Natural killer cell (primary cell): ENCODE results near the gene C16orf96. TPM values are rescaled to one million over a fixed set of nuclear protein-coding genes. Genes with fewer than 3 reads are reported as not detected.

Experiments
- ATAC-seq, 3 donors: fragments of 150-1000 bp in 2 of 3; fragments of 200-7000 bp in 1 of 3; cut with Tn5 transposase; 1 replicate in 1 of 3; 2 replicates in 2 of 3; pipeline ENCODE4 v1.10.0; 2021; ENCODE audit warnings: mild to moderate bottlenecking in 2 of 3, moderate library complexity in 2 of 3
- DNase-seq, 2 donors: peaks; one replicate each; pipeline versions ENCODE4 v3.0.0 to v3.0.0-alpha.2; 2013 to 2021; ENCODE audit warnings: mixed read lengths in 1 of 2
- H3K27ac ChIP-seq: one replicate; pipeline ENCODE4 v1.5.1; 2013; ENCODE audit warnings: mild to moderate bottlenecking, low read length
- H3K27me3 ChIP-seq: one replicate; pipeline ENCODE4 v1.6.1; 2013; ENCODE audit warnings: low read length; ENCODE audit not compliant: control insufficient read depth, insufficient read depth
- H3K36me3 ChIP-seq: one replicate; pipeline ENCODE4 v1.6.1; 2013; ENCODE audit warnings: low read length; ENCODE audit not compliant: control insufficient read depth, insufficient read depth
- H3K4me1 ChIP-seq: one replicate; pipeline ENCODE4 v1.6.1; 2013; ENCODE audit warnings: low read length; ENCODE audit not compliant: control insufficient read depth, insufficient read depth
- H3K4me3 ChIP-seq: one replicate; pipeline ENCODE4 v1.5.1; 2013; ENCODE audit warnings: low read length
- H3K9me3 ChIP-seq: one replicate; pipeline ENCODE4 v1.6.1; 2013; ENCODE audit warnings: low read length; ENCODE audit not compliant: control insufficient read depth, insufficient read depth
- H3K27ac Mint-ChIP-seq, 2 donors: one replicate each; pipeline ENCODE4 v1.8.0; 2022; ENCODE audit warnings: mild to moderate bottlenecking in 2 of 2, mixed read lengths in 2 of 2, moderate library complexity in 1 of 2
- H3K27me3 Mint-ChIP-seq, 2 donors: one replicate each; pipeline ENCODE4 v1.8.0; 2022; ENCODE audit warnings: low read depth in 2 of 2, mixed read lengths in 2 of 2
- H3K36me3 Mint-ChIP-seq: one replicate; pipeline ENCODE4 v1.8.0; 2022; ENCODE audit warnings: mixed read lengths
- H3K4me1 Mint-ChIP-seq, 2 donors: one replicate each; pipeline ENCODE4 v1.8.0; 2022; ENCODE audit warnings: mixed read lengths in 2 of 2
- H3K4me3 Mint-ChIP-seq: one replicate; pipeline ENCODE4 v1.8.0; 2022; ENCODE audit warnings: mild to moderate bottlenecking, moderate library complexity, mixed read lengths
- H3K9me3 Mint-ChIP-seq, 2 donors: one replicate each; pipeline ENCODE4 v1.8.0; 2022; ENCODE audit warnings: mixed read lengths in 2 of 2
- CTCF ChIP-seq: fragments of 200-600 bp; IDR thresholded peaks from one replicate; pipeline ENCODE4 v1.8.0; 2022; ENCODE audit warnings: antibody characterized with exemption
- WGBS: methylation state at CpG from one replicate; pipeline ENCODE4 v1.1.7; 2013; ENCODE audit warnings: missing lambda C conversion rate; ENCODE audit not compliant: insufficient coverage; 5-methylcytosine and 5-hydroxymethylcytosine counted together
- intact Hi-C: fragments of 100-400 bp; cut with micrococcal nuclease; formaldehyde crosslinking; loops from one replicate; pipeline ENCODE4 v1.14.2; 2022
- total RNA-seq, 4 donors: library from RNA; stranded (reverse); fragments of 120-200 nt in 1 of 4; gene quantifications; one replicate each; pipeline versions ENCODE4 v1.2.3 to v1.2.4, GENCODE V29; 2013 to 2022

The C16orf96 gene
- total RNA-seq, 3 donors from 2014 or later (not counting 1 experiment from before 2014, with no cell fraction given): 0.35 to 0.61 (median 0.43) TPM

- intact Hi-C loops: loop anchor here (1.0 to 2.0 kb wide), 2 partner anchors 42 to 189 kb away; no protein-coding TSS in a partner anchor
- Mint-ChIP-seq H3K4me3 (no peak overlapping the region), H3K27me3 (no peaks in the 10 kb centered on the region), H3K4me1 (peaks cover 0 to 4% of the 10 kb centered on the region in 2 donors), H3K9me3 (no peaks in the 10 kb centered on the region), H3K36me3 (no peaks in the 10 kb centered on the region), H3K27ac (no peak overlapping the region)
- no peak for TF ChIP-seq CTCF
- Histone ChIP-seq H3K4me3 (no peak overlapping the region), H3K9me3 (no peaks in the 10 kb centered on the region), H3K36me3 (no peaks in the 10 kb centered on the region), H3K27ac (no peak overlapping the region), H3K27me3 (no peaks in the 10 kb centered on the region), H3K4me1 (peaks cover 8% of the 10 kb centered on the region)
- DNase-seq (no peak), ATAC-seq (no peak)
- WGBS: 86% methylated on average over 13 of the region's 13 CpGs
These were observed 8.0 kb upstream of the C16orf96 start for GRCh38 chr16:4548124-4548523.

GRCh38 chr16:4550591-4550990 is 5.5 kb upstream of the C16orf96 start:
- Mint-ChIP-seq H3K27me3 (no peaks in the 10 kb centered on the region), H3K4me1 (peaks cover 0 to 4% of the 10 kb centered on the region in 2 donors), H3K27ac (no peak overlapping the region), H3K4me3 (no peak overlapping the region), H3K36me3 (no peaks in the 10 kb centered on the region), H3K9me3 (no peaks in the 10 kb centered on the region)
- DNase-seq (no peak), ATAC-seq (no peak)
- Histone ChIP-seq H3K36me3 (no peaks in the 10 kb centered on the region), H3K4me1 (peaks cover 8% of the 10 kb centered on the region), H3K27ac (no peak overlapping the region), H3K4me3 (no peak overlapping the region), H3K27me3 (no peaks in the 10 kb centered on the region), H3K9me3 (no peaks in the 10 kb centered on the region)
- intact Hi-C loops: no loop called here
- 63% methylated on average over 4 of the region's 4 CpGs for WGBS
- TF ChIP-seq CTCF: no peak

GRCh38 chr16:4552541-4552940 is 3.6 kb upstream of the C16orf96 start:
- WGBS: 80% methylated on average over 3 of the region's 3 CpGs

More at GRCh38 chr16:4552541-4552940, 3.6 kb upstream of the C16orf96 start:
- no peak overlapping the region for H3K4me3 Mint-ChIP-seq
- intact Hi-C loops: no loop called here
- ATAC-seq: no peak
- Histone ChIP-seq H3K9me3 (no peaks in the 10 kb centered on the region), H3K27me3 (no peaks in the 10 kb centered on the region), H3K4me3 (no peak overlapping the region), H3K4me1 (peaks cover 8% of the 10 kb centered on the region), H3K27ac (no peak overlapping the region), H3K36me3 (no peaks in the 10 kb centered on the region)
- peaks cover 0 to 4% of the 10 kb centered on the region in 2 donors for H3K4me1 Mint-ChIP-seq
- no peaks in the 10 kb centered on the region for H3K9me3 Mint-ChIP-seq
- H3K27me3 Mint-ChIP-seq: peaks cover 0 to 2% of the 10 kb centered on the region in 2 donors
- DNase-seq: no peak
- no peak overlapping the region for H3K27ac Mint-ChIP-seq
- no peak for TF ChIP-seq CTCF
- no peaks in the 10 kb centered on the region for H3K36me3 Mint-ChIP-seq
